H9 (cell line): ENCODE measurements around the gene PEX5L. TPM values are rescaled to one million over a fixed set of nuclear protein-coding genes. Genes with fewer than 3 reads are reported as not detected.

Experiments used
- DNase-seq: peaks from one replicate; pipeline ENCODE4 v3.0.0-alpha.2; 2017
- H2AFZ ChIP-seq: one replicate; pipeline ENCODE4 v1.6.1; 2013; ENCODE audit warnings: mild to moderate bottlenecking, low read length, control low read depth, moderate library complexity
- H2AK5ac ChIP-seq: 2 replicates; pipeline ENCODE4 v1.6.1; 2013; ENCODE audit warnings: low read length, control low read depth, mixed read lengths; ENCODE audit not compliant: insufficient read length
- H2BK120ac ChIP-seq: one replicate; pipeline ENCODE4 v1.6.1; 2013; ENCODE audit warnings: low read depth, mild to moderate bottlenecking, low read length, control low read depth, inconsistent platforms; ENCODE audit not compliant: poor library complexity, severe bottlenecking
- H2BK12ac ChIP-seq: 2 replicates; pipeline ENCODE4 v1.6.1; 2013; ENCODE audit warnings: low read length, control low read depth, mixed read lengths, low read depth; ENCODE audit not compliant: insufficient read length
- H2BK15ac ChIP-seq: 2 replicates; pipeline ENCODE4 v1.6.1; 2013; ENCODE audit warnings: low read depth, low read length, control low read depth
- H2BK20ac ChIP-seq: one replicate; pipeline ENCODE4 v1.6.1; 2013; ENCODE audit warnings: low read depth, mild to moderate bottlenecking, low read length, control low read depth, inconsistent platforms; ENCODE audit not compliant: poor library complexity, severe bottlenecking
- H2BK5ac ChIP-seq: 2 replicates; pipeline ENCODE4 v1.6.1; 2013; ENCODE audit warnings: low read length, control low read depth, mixed read lengths; ENCODE audit not compliant: insufficient read length
- H3K14ac ChIP-seq: 2 replicates; pipeline ENCODE4 v1.6.1; 2013; ENCODE audit warnings: low read length, control low read depth; ENCODE audit not compliant: insufficient read depth
- H3K18ac ChIP-seq: 2 replicates; pipeline ENCODE4 v1.6.1; 2013; ENCODE audit warnings: low read depth, mild to moderate bottlenecking, mixed read lengths, low read length, control low read depth; ENCODE audit not compliant: insufficient read length
- H3K23ac ChIP-seq: 2 replicates; pipeline ENCODE4 v1.6.1; 2013; ENCODE audit warnings: low read length, control low read depth, mixed read lengths, low read depth; ENCODE audit not compliant: insufficient read length
- H3K23me2 ChIP-seq: 2 replicates; pipeline ENCODE4 v1.6.1; 2013; ENCODE audit warnings: low read depth, mild to moderate bottlenecking, mixed read lengths, low read length, control low read depth; ENCODE audit not compliant: insufficient read length, poor library complexity, severe bottlenecking
- H3K27ac ChIP-seq: 2 replicates; pipeline ENCODE4 v1.5.1; 2013; ENCODE audit warnings: low read length, control low read depth, mixed read lengths, low read depth; ENCODE audit not compliant: insufficient read length
- H3K27me3 ChIP-seq: 2 replicates; pipeline ENCODE4 v1.6.1; 2013; ENCODE audit warnings: low read length, control low read depth, inconsistent platforms; ENCODE audit not compliant: insufficient read depth
- H3K4ac ChIP-seq: 2 replicates; pipeline ENCODE4 v1.6.1; 2013; ENCODE audit warnings: low read depth, mild to moderate bottlenecking, control low read depth, inconsistent platforms, low read length, moderate library complexity
- H3K4me1 ChIP-seq: 2 replicates; pipeline ENCODE4 v1.6.1; 2013; ENCODE audit warnings: low read length, control low read depth, inconsistent platforms; ENCODE audit not compliant: insufficient read depth
- H3K4me2 ChIP-seq: 2 replicates; pipeline ENCODE4 v1.6.1; 2013; ENCODE audit warnings: low read length, control low read depth, mixed read lengths; ENCODE audit not compliant: insufficient read length, insufficient read depth
- H3K56ac ChIP-seq: 2 replicates; pipeline ENCODE4 v1.6.1; 2013; ENCODE audit warnings: low read depth, mild to moderate bottlenecking, mixed read lengths, low read length, control low read depth; ENCODE audit not compliant: insufficient read length
- H3K79me1 ChIP-seq: 2 replicates; pipeline ENCODE4 v1.6.1; 2013; ENCODE audit warnings: low read depth, mild to moderate bottlenecking, moderate library complexity, low read length, control low read depth, inconsistent platforms; ENCODE audit not compliant: insufficient read depth, poor library complexity, severe bottlenecking
- H3K79me2 ChIP-seq: 2 replicates; pipeline ENCODE4 v1.6.1; 2013; ENCODE audit warnings: low read length, control low read depth, inconsistent platforms; ENCODE audit not compliant: insufficient read depth
- H3K9ac ChIP-seq: 2 replicates; pipeline ENCODE4 v1.6.1; 2013; ENCODE audit warnings: low read length, control low read depth, mixed read lengths; ENCODE audit not compliant: insufficient read length; ENCODE audit errors: extremely low read depth
- H3K9me3 ChIP-seq: one replicate; pipeline ENCODE4 v1.6.1; 2013; ENCODE audit warnings: low read depth, low read length, inconsistent platforms; ENCODE audit not compliant: control insufficient read depth
- H3T11ph ChIP-seq: one replicate; pipeline ENCODE4 v1.6.1; 2013; ENCODE audit warnings: mild to moderate bottlenecking, low read length, control low read depth, inconsistent platforms
- H4K20me1 ChIP-seq: one replicate; pipeline ENCODE4 v1.6.1; 2013; ENCODE audit not compliant: control insufficient read depth, insufficient read length, insufficient read depth
- H4K5ac ChIP-seq: 2 replicates; pipeline ENCODE4 v1.6.1; 2013; ENCODE audit warnings: low read depth, mild to moderate bottlenecking, mixed read lengths, low read length, control low read depth; ENCODE audit not compliant: insufficient read length
- H4K8ac ChIP-seq: replicated peaks from 2 replicates; pipeline ENCODE4 v1.6.1; 2013; ENCODE audit warnings: low read length, control low read depth, mixed read lengths, low read depth; ENCODE audit not compliant: insufficient read length
- H4K91ac ChIP-seq: 2 replicates; pipeline ENCODE4 v1.6.1; 2013; ENCODE audit warnings: low read depth, mild to moderate bottlenecking, moderate library complexity, mixed read lengths, low read length, control low read depth; ENCODE audit not compliant: insufficient read length
- H3K27ac Mint-ChIP-seq, 3 experiments: 2 replicates in 2 of 3; 3 replicates in 1 of 3; pipeline ENCODE4 v1.8.0; 2020 to 2021; ENCODE audit warnings: mixed read lengths in 3 of 3, mild to moderate bottlenecking in 1 of 3, moderate library complexity in 1 of 3
- H3K27me3 Mint-ChIP-seq: 2 replicates; pipeline ENCODE4 v1.8.0; 2021; ENCODE audit warnings: low read depth, mild to moderate bottlenecking, moderate library complexity, mixed read lengths
- H3K36me3 Mint-ChIP-seq, 3 experiments: 2 replicates in 2 of 3; 3 replicates in 1 of 3; pipeline ENCODE4 v1.8.0; 2020 to 2021; ENCODE audit warnings: low read depth in 3 of 3, mixed read lengths in 3 of 3; ENCODE audit not compliant: insufficient read depth in 1 of 3
- H3K4me1 Mint-ChIP-seq, 2 experiments: 2 replicates each; pipeline ENCODE4 v1.8.0; 2020; ENCODE audit warnings: mixed read lengths in 2 of 2
- H3K4me3 Mint-ChIP-seq, 2 experiments: 2 replicates in 1 of 2; 3 replicates in 1 of 2; pipeline ENCODE4 v1.8.0; 2020 to 2021; ENCODE audit warnings: mild to moderate bottlenecking in 2 of 2, mixed read lengths in 2 of 2, moderate library complexity in 1 of 2
- H3K9me3 Mint-ChIP-seq, 2 experiments: 2 replicates in 1 of 2; 3 replicates in 1 of 2; pipeline ENCODE4 v1.8.0; 2020; ENCODE audit warnings: mild to moderate bottlenecking in 2 of 2, mixed read lengths in 2 of 2, moderate library complexity in 1 of 2
- WGBS: extraction: QIAGEN DNeasy Blood & Tissue Kit; methylation state at CpG from one replicate; pipeline ENCODE4 v1.1.7; 2013; ENCODE audit warnings: missing lambda C conversion rate, low lambda C conversion rate, mixed read lengths; ENCODE audit not compliant: insufficient read length; ENCODE audit errors: extremely low coverage; 5-methylcytosine and 5-hydroxymethylcytosine counted together
- total RNA-seq: library from RNA; stranded (reverse); gene quantifications from 2 replicates; pipeline ENCODE4 v1.2.1, GENCODE V29; 2021
- TF ChIP-seq, protein P1 (sequence below): fragments of 200-600 bp; sonication (generic); conservative IDR thresholded peaks from 3 replicates; pipeline ENCODE4 v1.8.0; 2021; ENCODE audit warnings: antibody characterized with exemption, mild to moderate bottlenecking

The PEX5L gene
- total RNA-seq, 1 experiment from 2014 or later = 0.85 TPM

DNA sequence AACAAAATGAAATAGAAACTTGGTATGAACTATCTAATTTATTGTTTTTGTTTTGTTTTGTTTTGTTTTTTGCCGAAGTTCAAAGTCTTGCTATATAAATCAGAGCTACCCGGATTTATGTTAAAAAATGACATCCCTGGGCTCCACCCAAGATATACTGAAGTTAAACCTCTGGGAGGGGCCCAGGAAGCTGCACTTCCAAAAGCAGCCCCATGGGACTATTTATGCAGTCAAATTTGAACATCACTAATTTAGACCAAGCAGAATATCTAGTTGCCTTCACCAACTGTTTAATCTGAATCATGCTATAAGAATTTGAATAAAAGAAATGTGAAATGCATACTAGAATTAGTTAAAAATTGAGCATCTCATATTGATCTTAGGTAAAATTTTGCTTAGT, 32.2 kb downstream of the PEX5L start:
- Histone ChIP-seq H3K4ac (no peak overlapping the region), H3K23me2 (no peaks in the 10 kb centered on the region), H4K5ac (no peak overlapping the region), H2AFZ (no peak overlapping the region), H2BK12ac (no peak overlapping the region), H3K4me1 (no peaks in the 10 kb centered on the region), H3K14ac (no peak overlapping the region), H3T11ph (no peak overlapping the region), H3K9ac (no peak overlapping the region), H3K79me1 (no peaks in the 10 kb centered on the region), H4K91ac (no peak overlapping the region), H3K27ac (no peak overlapping the region), H2AK5ac (no peak overlapping the region), H3K23ac (no peak overlapping the region), H3K4me2 (no peak overlapping the region), H3K9me3 (no peaks in the 10 kb centered on the region), H2BK5ac (no peak overlapping the region), H3K79me2 (no peaks in the 10 kb centered on the region), H4K8ac (no peak overlapping the region), H3K56ac (no peak overlapping the region), H3K27me3 (no peaks in the 10 kb centered on the region), H3K18ac (no peak overlapping the region), H2BK15ac (no peak overlapping the region), H4K20me1 (no peaks in the 10 kb centered on the region), H2BK120ac (no peak overlapping the region), H2BK20ac (no peak overlapping the region)
- no peaks in the 10 kb centered on the region for H3K27me3 Mint-ChIP-seq
- H3K4me1 Mint-ChIP-seq = no peaks in the 10 kb centered on the region
- DNase-seq = no peak
- TF ChIP-seq, protein P1, sequence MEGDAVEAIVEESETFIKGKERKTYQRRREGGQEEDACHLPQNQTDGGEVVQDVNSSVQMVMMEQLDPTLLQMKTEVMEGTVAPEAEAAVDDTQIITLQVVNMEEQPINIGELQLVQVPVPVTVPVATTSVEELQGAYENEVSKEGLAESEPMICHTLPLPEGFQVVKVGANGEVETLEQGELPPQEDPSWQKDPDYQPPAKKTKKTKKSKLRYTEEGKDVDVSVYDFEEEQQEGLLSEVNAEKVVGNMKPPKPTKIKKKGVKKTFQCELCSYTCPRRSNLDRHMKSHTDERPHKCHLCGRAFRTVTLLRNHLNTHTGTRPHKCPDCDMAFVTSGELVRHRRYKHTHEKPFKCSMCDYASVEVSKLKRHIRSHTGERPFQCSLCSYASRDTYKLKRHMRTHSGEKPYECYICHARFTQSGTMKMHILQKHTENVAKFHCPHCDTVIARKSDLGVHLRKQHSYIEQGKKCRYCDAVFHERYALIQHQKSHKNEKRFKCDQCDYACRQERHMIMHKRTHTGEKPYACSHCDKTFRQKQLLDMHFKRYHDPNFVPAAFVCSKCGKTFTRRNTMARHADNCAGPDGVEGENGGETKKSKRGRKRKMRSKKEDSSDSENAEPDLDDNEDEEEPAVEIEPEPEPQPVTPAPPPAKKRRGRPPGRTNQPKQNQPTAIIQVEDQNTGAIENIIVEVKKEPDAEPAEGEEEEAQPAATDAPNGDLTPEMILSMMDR = no peak
- no peak overlapping the region for H3K4me3 Mint-ChIP-seq
- peaks cover 16 to 22% of the 10 kb centered on the region in 2 experiments for H3K9me3 Mint-ChIP-seq
- no CpG with 5 or more reads among the region's 2 CpGs for WGBS
- H3K36me3 Mint-ChIP-seq = peaks cover 14 to 26% (median 24%) of the 10 kb centered on the region in 3 experiments
- H3K27ac Mint-ChIP-seq = no peak overlapping the region
